CD14-positive monocyte (primary cell): ENCODE measurements around the gene TSHZ1. TPM values are rescaled to one million over a fixed set of nuclear protein-coding genes. Genes with fewer than 3 reads are reported as not detected.

Experiments used
- DNase-seq, 3 donors: peaks; one replicate each; pipeline ENCODE4 v3.0.0-alpha.2; 2011 to 2022
- H2AFZ ChIP-seq: 2 replicates; pipeline ENCODE4 v1.6.0; 2012; ENCODE audit warnings: mild to moderate bottlenecking, low read depth, low read length, inconsistent platforms; ENCODE audit not compliant: insufficient read depth, poor library complexity, severe bottlenecking
- H3K27ac ChIP-seq, 2 donors: 1 replicate in 1 of 2; 2 replicates in 1 of 2; pipeline ENCODE4 v1.5.1; 2012 to 2013; ENCODE audit warnings: low read length in 2 of 2, control low read depth in 1 of 2, inconsistent platforms in 1 of 2, low read depth in 1 of 2, mild to moderate bottlenecking in 1 of 2
- H3K27me3 ChIP-seq, 2 donors: one replicate each; pipeline versions ENCODE4 v1.6.0 to v1.6.1; 2011 to 2013; ENCODE audit warnings: low read length in 2 of 2; ENCODE audit not compliant: control insufficient read depth in 2 of 2, insufficient read depth in 2 of 2
- H3K36me3 ChIP-seq, 2 donors: replicated peaks in 1 of 2; 1 replicate in 1 of 2; 2 replicates in 1 of 2; pipeline versions ENCODE4 v1.5.1 to v1.6.1; 2012 to 2013; ENCODE audit warnings: low read length in 2 of 2, control low read depth in 1 of 2, inconsistent platforms in 1 of 2, mild to moderate bottlenecking in 1 of 2; ENCODE audit not compliant: insufficient read depth in 2 of 2, control insufficient read depth in 1 of 2
- H3K4me1 ChIP-seq, 2 donors: 1 replicate in 1 of 2; 2 replicates in 1 of 2; pipeline versions ENCODE4 v1.5.1 to v1.6.1; 2012 to 2013; ENCODE audit warnings: low read length in 2 of 2, control low read depth in 1 of 2, inconsistent platforms in 1 of 2, mild to moderate bottlenecking in 1 of 2, moderate library complexity in 1 of 2; ENCODE audit not compliant: insufficient read depth in 2 of 2, control insufficient read depth in 1 of 2
- H3K4me2 ChIP-seq: replicated peaks from 2 replicates; pipeline ENCODE3; 2012; ENCODE audit warnings: low read length, moderate library complexity, mild to moderate bottlenecking; ENCODE audit not compliant: poor library complexity, severe bottlenecking; ENCODE audit errors: extremely low read depth
- H3K4me3 ChIP-seq, 3 experiments: fragments of 200-600 bp in 1 of 3; sonication (generic) in 1 of 3; replicated peaks in 1 of 3; 1 replicate in 2 of 3; 2 replicates in 1 of 3; pipeline ENCODE4 v1.5.1; 2011 to 2013; ENCODE audit warnings: low read length in 3 of 3, mild to moderate bottlenecking in 3 of 3, control low read depth in 2 of 3, low read depth in 2 of 3, inconsistent platforms in 1 of 3, moderate library complexity in 1 of 3
- H3K79me2 ChIP-seq: 2 replicates; pipeline ENCODE4 v1.6.0; 2012; ENCODE audit warnings: mild to moderate bottlenecking, control low read depth, inconsistent platforms, low read length, moderate library complexity; ENCODE audit not compliant: insufficient read depth
- H3K9ac ChIP-seq: 2 replicates; pipeline ENCODE4 v1.6.0; 2017; ENCODE audit warnings: low read length, mild to moderate bottlenecking; ENCODE audit not compliant: insufficient read depth, poor library complexity, severe bottlenecking
- H3K9me3 ChIP-seq, 2 donors: replicated peaks in 1 of 2; 1 replicate in 1 of 2; 2 replicates in 1 of 2; pipeline versions ENCODE4 v1.5.1 to v1.6.1; 2012 to 2013; ENCODE audit warnings: low read length in 2 of 2, control low read depth in 1 of 2; ENCODE audit not compliant: control insufficient read depth in 1 of 2, insufficient read depth in 1 of 2
- H4K20me1 ChIP-seq: 2 replicates; pipeline ENCODE4 v1.6.0; 2012; ENCODE audit warnings: mild to moderate bottlenecking, low read length, control low read depth, moderate library complexity; ENCODE audit not compliant: insufficient read depth
- H3K27ac Mint-ChIP-seq, 7 donors: one replicate each; pipeline ENCODE4 v1.8.0; 2020; ENCODE audit warnings: mild to moderate bottlenecking in 7 of 7, mixed read lengths in 7 of 7, moderate library complexity in 6 of 7, inconsistent platforms in 2 of 7
- H3K27me3 Mint-ChIP-seq, 3 donors: one replicate each; pipeline ENCODE4 v1.8.0; 2021 to 2022; ENCODE audit warnings: low read depth in 3 of 3, mild to moderate bottlenecking in 3 of 3, mixed read lengths in 3 of 3, moderate library complexity in 3 of 3, inconsistent platforms in 1 of 3
- H3K36me3 Mint-ChIP-seq, 2 donors: one replicate each; pipeline ENCODE4 v1.8.0; 2020; ENCODE audit warnings: mixed read lengths in 2 of 2, inconsistent platforms in 1 of 2, mild to moderate bottlenecking in 1 of 2
- H3K4me1 Mint-ChIP-seq: one replicate; pipeline ENCODE4 v1.8.0; 2020; ENCODE audit warnings: mild to moderate bottlenecking, mixed read lengths
- H3K4me3 Mint-ChIP-seq, 2 donors: one replicate each; pipeline ENCODE4 v1.8.0; 2020; ENCODE audit warnings: mild to moderate bottlenecking in 2 of 2, mixed read lengths in 2 of 2, moderate library complexity in 1 of 2
- H3K9me3 Mint-ChIP-seq, 7 donors: one replicate each; pipeline ENCODE4 v1.8.0; 2020 to 2022; ENCODE audit warnings: mixed read lengths in 7 of 7, mild to moderate bottlenecking in 6 of 7, moderate library complexity in 6 of 7, inconsistent platforms in 2 of 7
- CTCF ChIP-seq: fragments of 200-600 bp; IDR thresholded peaks from one replicate; pipeline ENCODE4 v1.8.0; 2022; ENCODE audit warnings: antibody characterized with exemption, mild to moderate bottlenecking
- WGBS: methylation state at CpG from one replicate; pipeline ENCODE4 v1.1.5; 2013; ENCODE audit warnings: missing lambda C conversion rate; ENCODE audit not compliant: insufficient coverage; 5-methylcytosine and 5-hydroxymethylcytosine counted together
- intact Hi-C, 2 donors: fragments of 100-400 bp; cut with micrococcal nuclease; formaldehyde crosslinking; loops; one replicate each; pipeline versions ENCODE4 v1.15.0 to v1.15.1; 2023
- polyA plus RNA-seq, 3 donors: library from polyadenylated mRNA; depleted of rRNA in 1 of 3; unstranded in 2 of 3; stranded (reverse) in 1 of 3; fragments of 300-500 nt in 2 of 3; fragments of >200 nt in 1 of 3; fragmentation: Illumina TruSeq in 2 of 3; gene quantifications; 1 replicate in 2 of 3; 2 replicates in 1 of 3; pipeline ENCODE4 v1.2.3, GENCODE V29; 2012 to 2021

TSHZ1 gene
- polyA plus RNA-seq, 3 donors, result 0.76 to 3.3 (median 1.4) TPM

GRCh38 chr18:75238100-75238499 is 27.5 kb downstream of the TSHZ1 start:
- no peak for DNase-seq
- Histone ChIP-seq H3K79me2 (peaks cover 35% of the 10 kb centered on the region), H3K9ac (no peak overlapping the region), H3K4me1 (peaks cover 5% of the 10 kb centered on the region in 2 donors), H3K9me3 (peaks cover 0 to 8% of the 10 kb centered on the region in 2 donors), H3K27ac (no peak overlapping the region), H2AFZ (no peak overlapping the region), H3K4me2 (no peak overlapping the region), H3K4me3 (no peak overlapping the region), H4K20me1 (peaks cover 52% of the 10 kb centered on the region), H3K36me3 (no peaks in the 10 kb centered on the region), H3K27me3 (no peaks in the 10 kb centered on the region)
- Mint-ChIP-seq H3K36me3 (peaks cover 14 to 20% of the 10 kb centered on the region in 2 donors), H3K4me3 (no peak overlapping the region), H3K9me3 (peaks cover 2 to 9% (median 3%) of the 10 kb centered on the region in 7 donors), H3K27ac (no peak overlapping the region), H3K27me3 (peaks cover 0 to 2% (median 0%) of the 10 kb centered on the region in 3 donors), H3K4me1 (peaks cover 16% of the 10 kb centered on the region)
- 90% methylated on average over 13 of the region's 13 CpGs for WGBS
- no peak for TF ChIP-seq CTCF
- intact Hi-C loops, result no loop called here

- no peak for TF ChIP-seq CTCF
- Mint-ChIP-seq H3K36me3 (peaks cover 14 to 20% of the 10 kb centered on the region in 2 donors), H3K4me3 (no peak overlapping the region), H3K4me1 (peaks cover 16% of the 10 kb centered on the region), H3K27me3 (peaks cover 0 to 2% (median 0%) of the 10 kb centered on the region in 3 donors), H3K9me3 (peaks cover 2 to 9% (median 3%) of the 10 kb centered on the region in 7 donors), H3K27ac (no peak overlapping the region)
- Histone ChIP-seq H2AFZ (no peak overlapping the region), H3K36me3 (no peaks in the 10 kb centered on the region), H3K4me2 (no peak overlapping the region), H3K9me3 (peaks cover 0 to 8% of the 10 kb centered on the region in 2 donors), H3K27me3 (no peaks in the 10 kb centered on the region), H3K27ac (no peak overlapping the region), H4K20me1 (peaks cover 51% of the 10 kb centered on the region), H3K4me1 (peaks cover 5% of the 10 kb centered on the region in 2 donors), H3K9ac (no peak overlapping the region), H3K79me2 (peaks cover 41% of the 10 kb centered on the region), H3K4me3 (no peak overlapping the region)
- DNase-seq, result no peak
- WGBS, result 92% methylated on average over 9 of the region's 10 CpGs
- intact Hi-C loops, result no loop called here
These were observed 28.2 kb downstream of the TSHZ1 start for GRCh38 chr18:75238786-75239185.
